OCI-M2 (cell line): ENCODE measurements around the gene TARDBP.
"Not testable (repeated sequence)": the region's sequence is repeated elsewhere in the genome, so short reads cannot be mapped to it uniquely, and the experiment has no call there.

ENCODE experiments used
- DNase-seq: peaks from one replicate; lab custom pipeline; 2025; ENCODE audit not compliant: unreplicated experiment; lab: John Stamatoyannopoulos, UW

TARDBP gene

DNA sequence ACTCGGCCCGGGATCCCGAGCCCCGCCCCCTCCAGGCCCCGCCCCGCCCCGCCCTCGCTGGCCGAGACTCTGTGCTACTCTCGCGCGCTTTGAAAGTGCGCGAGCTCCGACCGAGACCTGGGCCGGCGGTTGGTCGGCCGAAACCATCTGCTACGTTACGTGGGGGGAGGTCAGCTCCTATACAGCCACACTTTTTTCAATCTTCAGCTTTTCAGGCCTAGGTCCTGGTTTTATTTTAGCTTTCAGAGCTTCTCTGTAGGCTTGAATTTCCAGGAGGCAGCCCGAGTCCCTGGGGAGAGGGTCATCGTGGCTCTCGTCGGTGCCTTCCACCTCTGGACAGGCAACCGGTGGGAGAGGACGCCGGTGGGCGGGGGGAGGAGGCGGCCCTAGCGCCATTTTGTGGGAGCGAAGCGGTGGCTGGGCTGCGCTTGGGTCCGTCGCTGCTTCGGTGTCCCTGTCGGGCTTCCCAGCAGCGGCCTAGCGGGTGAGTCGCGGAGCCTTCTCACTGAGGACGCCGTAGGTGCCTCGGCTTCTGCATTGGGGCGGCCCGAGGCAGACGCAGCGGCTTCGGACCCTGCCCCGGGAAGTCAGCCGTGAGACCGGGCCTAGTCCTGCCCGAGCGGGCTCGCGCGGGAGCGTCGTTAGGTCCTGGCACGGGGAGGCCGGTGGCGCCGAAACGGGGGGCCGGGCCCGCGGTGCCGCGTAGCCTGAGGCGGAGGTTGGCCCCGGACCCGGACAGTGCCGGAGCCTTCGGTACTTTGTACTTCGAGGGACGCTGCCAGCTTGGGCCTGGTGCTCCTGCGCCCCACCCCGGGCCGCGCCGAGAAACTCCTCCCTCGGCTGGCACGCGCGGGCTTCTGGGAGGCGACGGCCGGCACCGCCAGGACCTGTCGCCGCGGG lies at the start of gene TARDBP:
TARDBP (plus strand) TSS at position 395 of the 900 bp plus-strand sequence. CDS start 1,074 bp downstream, outside the sequence.
- DNase-seq, result peak; percentile 85

DNA sequence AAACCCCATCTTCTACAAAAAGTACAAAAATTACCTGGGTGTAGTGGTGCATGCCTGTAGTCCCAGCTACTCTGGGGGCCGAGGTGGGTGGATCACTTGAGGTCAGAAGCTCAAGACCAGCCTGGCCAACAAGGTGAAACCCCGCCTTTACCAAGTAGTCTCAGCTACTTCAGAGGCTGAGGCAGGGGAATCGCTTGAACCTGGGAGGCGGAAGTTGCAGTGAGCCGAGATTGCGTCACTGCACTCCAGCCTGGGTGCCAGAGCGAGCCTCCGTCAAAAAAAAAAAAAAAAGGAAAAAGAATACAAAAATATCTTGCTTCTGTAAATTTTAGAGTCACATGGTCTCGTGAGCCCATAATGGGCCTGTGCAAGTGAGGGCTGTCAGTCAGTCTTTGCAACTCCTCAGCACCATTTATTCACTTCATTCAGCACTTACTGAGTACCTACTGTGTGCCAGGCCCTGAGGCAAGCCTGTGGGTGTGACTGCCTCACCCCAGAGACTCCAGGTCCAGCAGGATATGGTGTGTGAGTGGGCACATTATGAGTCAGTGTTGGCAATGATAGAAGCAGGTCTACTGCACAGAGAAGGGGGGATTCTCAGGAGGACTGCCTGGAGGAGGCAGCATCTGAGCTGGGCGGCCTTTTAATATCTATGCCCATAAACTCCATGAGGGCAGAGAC lies 46.8 kb upstream of the TARDBP start:
- no peak for DNase-seq

- no peak for DNase-seq
Observed at GRCh38 chr1:10967090-10967489, 45.4 kb upstream of the TARDBP start.

- DNase-seq, result no peak
Observed at GRCh38 chr1:10968411-10968826, 44.0 kb upstream of the TARDBP start.

DNA sequence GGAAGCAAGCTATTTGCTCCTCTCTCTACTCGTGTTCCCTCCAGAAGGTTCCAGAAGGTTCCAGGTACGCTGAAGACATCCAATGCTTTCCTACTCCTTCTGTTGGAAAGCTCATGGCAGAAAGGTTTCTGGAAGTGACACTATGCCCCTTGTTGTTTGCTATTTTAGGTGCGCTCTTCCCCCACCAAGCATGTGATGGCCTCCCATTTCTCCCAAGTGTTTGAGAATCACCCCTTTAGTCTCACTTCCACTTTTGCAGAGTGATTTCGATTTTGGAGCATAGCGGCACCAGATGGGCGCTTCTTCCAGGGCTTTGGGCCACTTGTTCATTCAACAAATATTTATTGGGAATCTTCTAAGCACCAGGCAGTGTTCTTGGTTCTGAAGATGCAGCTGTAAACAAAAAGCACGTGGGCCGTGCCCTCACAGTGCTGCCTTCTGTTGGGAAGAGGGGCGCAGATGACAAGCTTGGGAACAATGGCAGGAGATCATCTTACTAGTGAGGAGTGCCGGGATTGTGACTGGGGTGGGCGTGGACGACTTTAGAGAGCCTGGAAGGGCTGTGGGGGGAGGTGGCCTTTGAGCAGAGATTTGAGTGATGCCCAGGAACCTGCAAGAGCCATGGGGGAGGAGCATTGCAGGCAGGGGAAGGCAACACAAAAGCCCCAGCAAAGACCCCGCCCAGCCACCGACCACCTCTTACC lies 43.0 kb upstream of the TARDBP start:
- no peak for DNase-seq

GRCh38 chr1:10969971-10970332 lies 42.5 kb upstream of the TARDBP start:
- DNase-seq, result no peak

- no peak for DNase-seq
Observed at GRCh38 chr1:10973552-10973951, 38.9 kb upstream of the TARDBP start.

GRCh38 chr1:10973956-10974881 lies 38.2 kb upstream of the TARDBP start:
- no peak for DNase-seq

DNA sequence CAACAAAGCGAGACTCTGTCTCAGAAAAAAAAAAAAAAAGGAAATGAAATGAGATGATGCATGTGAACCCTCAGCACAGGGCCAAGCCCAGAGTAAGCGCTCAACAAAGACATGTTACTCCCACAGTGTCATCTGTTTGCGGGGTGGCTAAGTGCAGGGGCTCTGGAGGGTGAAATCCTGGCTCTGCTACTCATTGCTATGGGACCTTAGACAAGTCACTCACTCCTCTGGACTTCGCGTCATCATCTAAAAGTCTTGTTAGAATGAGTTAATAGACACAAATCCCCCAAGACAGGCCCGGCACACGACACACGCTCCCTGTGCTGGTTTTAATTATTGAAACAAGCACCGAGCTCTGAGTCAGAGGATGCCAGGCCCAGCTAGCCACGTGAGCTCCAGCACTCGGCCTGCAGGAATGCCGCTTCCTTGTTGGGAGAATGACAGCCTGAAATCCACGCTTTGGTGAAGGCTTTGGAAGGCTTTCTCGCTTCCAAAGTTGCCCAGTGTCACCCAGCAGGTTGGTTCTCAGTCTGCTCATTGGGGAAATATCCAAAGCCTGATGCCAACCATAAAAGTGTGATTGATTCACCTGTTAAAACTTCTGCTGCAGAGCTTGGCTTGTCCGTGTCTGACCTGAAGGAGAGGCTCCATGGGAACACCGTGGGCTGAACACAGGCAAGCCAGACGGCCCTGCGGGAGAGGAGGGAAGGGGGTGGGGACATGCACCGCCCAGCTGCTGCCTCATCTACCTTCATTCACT lies 36.7 kb upstream of the TARDBP start:
- DNase-seq, result no peak

GRCh38 chr1:10978719-10979118 lies 33.7 kb upstream of the TARDBP start:
- no peak for DNase-seq

- no peak for DNase-seq
Observed at GRCh38 chr1:10979483-10979920, 33.0 kb upstream of the TARDBP start.

- no peak for DNase-seq
Observed at GRCh38 chr1:10980094-10980577, 32.3 kb upstream of the TARDBP start.

GRCh38 chr1:10980841-10981727 lies 31.4 kb upstream of the TARDBP start:
- DNase-seq, result no peak

GRCh38 chr1:10986525-10986890 lies 25.9 kb upstream of the TARDBP start:
- no peak for DNase-seq

- no peak for DNase-seq
Observed at GRCh38 chr1:10987840-10988417, 24.5 kb upstream of the TARDBP start.

DNA sequence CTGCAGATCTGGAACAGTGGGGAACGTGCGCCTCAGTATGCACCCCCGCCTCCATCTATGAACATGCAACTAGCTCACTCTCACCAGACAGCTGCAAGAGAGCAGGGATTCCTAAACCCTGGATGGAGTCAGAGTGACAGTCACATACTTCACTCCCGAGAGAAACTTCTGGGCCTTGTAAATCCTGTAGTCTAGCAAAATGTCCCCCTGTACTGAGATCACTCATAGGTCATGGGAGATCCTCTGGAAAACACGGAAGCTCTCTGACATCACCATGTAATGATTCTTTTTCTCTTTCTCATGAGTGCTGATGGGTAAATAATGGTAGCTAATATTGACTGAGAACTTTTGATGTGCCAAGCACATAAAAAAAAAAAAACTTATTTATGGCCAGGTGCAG lies 23.4 kb upstream of the TARDBP start:
- DNase-seq, result no peak

- not testable (repeated sequence) for DNase-seq
Observed at GRCh38 chr1:10989920-10990516, 22.4 kb upstream of the TARDBP start.

GRCh38 chr1:10990828-10991227 lies 21.6 kb upstream of the TARDBP start:
- no peak for DNase-seq
